Keratinocyte (primary cell): ENCODE results near the gene GPR160. TPM values are rescaled to one million over a fixed set of nuclear protein-coding genes. Genes with fewer than 3 reads are reported as not detected.
"Not testable (repeated sequence)": the region's sequence is repeated elsewhere in the genome, so short reads cannot be mapped to it uniquely, and the experiment has no call there.

Source experiments
- DNase-seq: peaks from one replicate; pipeline ENCODE4 v3.0.0-alpha.2; 2011; ENCODE audit warnings: low read depth, missing footprints, low spot score
- FAIRE-seq: peaks from 2 replicates; lab custom pipeline; 2011; peaks lifted over from hg19 to GRCh38; lab: Jason Lieb, UNC
- H2AFZ ChIP-seq: 2 replicates; pipeline ENCODE4 v1.6.0; 2012; ENCODE audit warnings: low read length, control low read depth, inconsistent platforms; ENCODE audit not compliant: control insufficient read depth
- H3K27ac ChIP-seq: 2 replicates; pipeline ENCODE4 v1.5.1; 2011; ENCODE audit warnings: low read length; ENCODE audit not compliant: control insufficient read depth, insufficient read depth
- H3K27me3 ChIP-seq: 3 replicates; pipeline ENCODE4 v1.6.0; 2011; ENCODE audit warnings: low read length; ENCODE audit not compliant: control insufficient read depth, insufficient read depth; ENCODE audit errors: extremely low read depth
- H3K36me3 ChIP-seq, 2 experiments: 2 replicates in 1 of 2; 3 replicates in 1 of 2; pipeline ENCODE4 v1.5.1; 2011; ENCODE audit warnings: low read length in 2 of 2, mild to moderate bottlenecking in 1 of 2; ENCODE audit not compliant: control insufficient read depth in 2 of 2, insufficient read depth in 2 of 2; ENCODE audit errors: extremely low read depth in 1 of 2
- H3K4me1 ChIP-seq: 3 replicates; pipeline ENCODE4 v1.5.1; 2011; ENCODE audit warnings: low read length; ENCODE audit not compliant: control insufficient read depth, insufficient read depth; ENCODE audit errors: extremely low read depth
- H3K4me2 ChIP-seq: 3 replicates; pipeline ENCODE4 v1.6.0; 2011; ENCODE audit warnings: low read depth, low read length; ENCODE audit not compliant: control insufficient read depth, insufficient read depth; ENCODE audit errors: extremely low read depth
- H3K4me3 ChIP-seq, 3 experiments: fragments of 200-600 bp in 1 of 3; sonication (generic) in 1 of 3; 2 replicates in 2 of 3; 3 replicates in 1 of 3; pipeline ENCODE4 v1.5.1; 2011 to 2016; ENCODE audit warnings: low read length in 3 of 3, mild to moderate bottlenecking in 3 of 3, control low read depth in 2 of 3, inconsistent platforms in 1 of 3, low read depth in 1 of 3, mixed read lengths in 1 of 3, mixed run types in 1 of 3, moderate library complexity in 1 of 3; ENCODE audit not compliant: control insufficient read depth in 2 of 3, insufficient read depth in 2 of 3; ENCODE audit errors: extremely low read depth in 1 of 3
- H3K79me2 ChIP-seq: 2 replicates; pipeline ENCODE4 v1.6.0; 2012; ENCODE audit warnings: low read length; ENCODE audit not compliant: control insufficient read depth, insufficient read depth
- H3K9ac ChIP-seq: 3 replicates; pipeline ENCODE4 v1.6.0; 2011; ENCODE audit warnings: low read length; ENCODE audit not compliant: control insufficient read depth, insufficient read depth; ENCODE audit errors: extremely low read depth
- H3K9me1 ChIP-seq: 3 replicates; pipeline ENCODE4 v1.6.0; 2011; ENCODE audit warnings: low read length; ENCODE audit not compliant: control insufficient read depth, insufficient read depth; ENCODE audit errors: extremely low read depth
- H3K9me3 ChIP-seq: 2 replicates; pipeline ENCODE4 v1.5.1; 2012; ENCODE audit warnings: low read depth, low read length; ENCODE audit not compliant: control insufficient read depth
- H4K20me1 ChIP-seq: 3 replicates; pipeline ENCODE4 v1.6.0; 2011; ENCODE audit warnings: low read length; ENCODE audit not compliant: control insufficient read depth, insufficient read depth; ENCODE audit errors: extremely low read depth
- EZH2 ChIP-seq: IDR thresholded peaks from one replicate; pipeline ENCODE4 v1.6.1; 2012; ENCODE audit warnings: inconsistent platforms, mild to moderate bottlenecking, low read length, moderate library complexity
- dilution Hi-C: fragments of 300-500 bp; cut with MboI; formaldehyde crosslinking; loops from one replicate; pipeline ENCODE4 v1.7.0; 2020; ENCODE audit warnings: low sequenced_read_pairs; ENCODE audit not compliant: extremely low pct_ligation_motif_present
- polyA plus RNA-seq, 5 experiments: library from polyadenylated mRNA; depleted of rRNA in 3 of 5; stranded (reverse) in 3 of 5; stranded (forward) in 1 of 5; unstranded in 1 of 5; fragments of >200 nt; gene quantifications; 1 replicate in 1 of 5; 2 replicates in 3 of 5; 3 replicates in 1 of 5; pipeline versions ENCODE4 v1.2.1 to v1.2.3, GENCODE V29; 2011 to 2012; ENCODE audit warnings: missing spikeins in 2 of 5, low read depth in 1 of 5, low replicate concordance in 1 of 5
- TF ChIP-seq, protein P1 (sequence below), 3 experiments: IDR thresholded peaks in 1 of 3; conservative IDR thresholded peaks in 1 of 3; optimal IDR thresholded peaks in 1 of 3; 2 replicates in 2 of 3; 3 replicates in 1 of 3; pipeline versions ENCODE3 to v1.5.1; 2011; ENCODE audit warnings: low read length in 3 of 3, mild to moderate bottlenecking in 3 of 3, moderate library complexity in 2 of 3, control low read depth in 1 of 3, inconsistent platforms in 1 of 3; ENCODE audit not compliant: insufficient read depth in 2 of 3; ENCODE audit errors: extremely low read depth in 1 of 3

GPR160 gene
- polyA plus RNA-seq, 1 donor (not counting 4 experiments of a cell fraction or from before 2014, with no cell fraction given) = 0.22 TPM

DNA sequence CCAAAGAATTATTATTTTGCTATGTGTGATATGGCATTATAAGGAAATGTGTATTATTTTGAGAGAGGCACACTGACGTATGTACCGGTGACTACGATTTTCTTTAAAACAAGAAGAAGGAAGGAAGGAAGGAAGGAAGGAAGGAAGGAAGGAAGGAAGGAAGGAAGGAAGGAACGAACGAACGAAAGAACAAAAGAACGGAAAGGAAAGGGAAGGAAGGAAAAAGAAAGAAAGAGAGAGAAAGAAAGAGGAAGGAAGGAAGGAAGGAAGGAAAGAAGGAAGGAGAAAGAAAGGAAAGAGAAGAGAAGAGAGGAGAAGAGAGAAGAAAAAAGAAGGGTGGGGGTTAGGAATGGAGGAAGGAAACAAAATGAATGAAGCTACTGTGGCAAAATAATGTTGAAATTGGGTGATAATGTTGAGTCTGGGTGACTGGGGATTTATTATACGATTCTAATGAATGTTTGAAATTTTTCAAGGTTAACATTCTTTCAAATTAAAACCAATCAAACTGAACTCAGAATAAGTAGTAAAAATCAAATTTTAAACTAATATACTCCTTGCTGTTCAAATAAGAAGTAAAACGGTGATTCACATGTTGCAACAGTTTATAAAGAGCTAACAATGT lies 73.5 kb downstream of the GPR160 start:
- Histone ChIP-seq H3K9me1 (no peaks in the 10 kb centered on the region), H3K27me3 (no peaks in the 10 kb centered on the region), H3K9me3 (no peaks in the 10 kb centered on the region), H3K4me2 (no peak overlapping the region), H3K27ac (no peak overlapping the region), H3K4me1 (no peaks in the 10 kb centered on the region), H3K79me2 (no peaks in the 10 kb centered on the region), H3K9ac (no peak overlapping the region), H3K4me3 (no peak overlapping the region), H3K36me3 (peaks cover 2 to 12% of the 10 kb centered on the region in 2 experiments), H4K20me1 (no peaks in the 10 kb centered on the region), H2AFZ (no peak overlapping the region)
- no peak for DNase-seq
- dilution Hi-C loops = no loop called here
- no peak for TF ChIP-seq EZH2
- TF ChIP-seq, protein P1, sequence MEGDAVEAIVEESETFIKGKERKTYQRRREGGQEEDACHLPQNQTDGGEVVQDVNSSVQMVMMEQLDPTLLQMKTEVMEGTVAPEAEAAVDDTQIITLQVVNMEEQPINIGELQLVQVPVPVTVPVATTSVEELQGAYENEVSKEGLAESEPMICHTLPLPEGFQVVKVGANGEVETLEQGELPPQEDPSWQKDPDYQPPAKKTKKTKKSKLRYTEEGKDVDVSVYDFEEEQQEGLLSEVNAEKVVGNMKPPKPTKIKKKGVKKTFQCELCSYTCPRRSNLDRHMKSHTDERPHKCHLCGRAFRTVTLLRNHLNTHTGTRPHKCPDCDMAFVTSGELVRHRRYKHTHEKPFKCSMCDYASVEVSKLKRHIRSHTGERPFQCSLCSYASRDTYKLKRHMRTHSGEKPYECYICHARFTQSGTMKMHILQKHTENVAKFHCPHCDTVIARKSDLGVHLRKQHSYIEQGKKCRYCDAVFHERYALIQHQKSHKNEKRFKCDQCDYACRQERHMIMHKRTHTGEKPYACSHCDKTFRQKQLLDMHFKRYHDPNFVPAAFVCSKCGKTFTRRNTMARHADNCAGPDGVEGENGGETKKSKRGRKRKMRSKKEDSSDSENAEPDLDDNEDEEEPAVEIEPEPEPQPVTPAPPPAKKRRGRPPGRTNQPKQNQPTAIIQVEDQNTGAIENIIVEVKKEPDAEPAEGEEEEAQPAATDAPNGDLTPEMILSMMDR (optimal IDR thresholded peaks at IDR 0.05 in 1 of 3, IDR thresholded peaks at IDR 0.05 in 1 of 3, conservative IDR thresholded peaks at IDR 0.05 in 1 of 3; ENCODE audit: extremely low read depth in 1 of 3, insufficient read depth in 2 of 3, low read length in 3 of 3) = no peak
- no peak for FAIRE-seq

DNA sequence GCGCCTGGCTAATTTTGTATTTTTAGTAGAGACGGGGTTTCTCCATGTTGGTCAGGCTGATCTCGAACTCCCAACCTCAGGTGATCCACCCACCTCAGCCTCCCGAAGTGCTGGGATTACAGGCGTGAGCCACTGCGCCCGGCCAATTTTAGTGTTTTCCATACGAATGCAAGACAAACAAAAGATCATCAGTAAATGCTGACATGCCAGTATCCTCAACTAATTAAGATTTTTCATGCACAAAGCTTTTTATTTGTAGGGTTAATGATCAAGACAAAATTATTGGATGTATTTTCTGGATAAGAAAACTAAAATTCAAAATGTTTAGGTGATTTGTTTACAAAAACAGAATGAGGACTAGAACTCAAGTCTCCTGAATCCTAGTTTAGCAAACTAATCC lies 76.4 kb downstream of the GPR160 start:
- H2AFZ ChIP-seq, DNase-seq, H3K9me3 ChIP-seq, dilution Hi-C loops, H3K27me3 ChIP-seq, FAIRE-seq, H3K27ac ChIP-seq, H3K79me2 ChIP-seq, H4K20me1 ChIP-seq, H3K9ac ChIP-seq, H3K4me2 ChIP-seq, H3K4me3 ChIP-seq, H3K4me1 ChIP-seq, H3K9me1 ChIP-seq: not testable (repeated sequence)
- H3K36me3 ChIP-seq = peaks cover 4 to 14% of the 10 kb centered on the region in 2 experiments

DNA sequence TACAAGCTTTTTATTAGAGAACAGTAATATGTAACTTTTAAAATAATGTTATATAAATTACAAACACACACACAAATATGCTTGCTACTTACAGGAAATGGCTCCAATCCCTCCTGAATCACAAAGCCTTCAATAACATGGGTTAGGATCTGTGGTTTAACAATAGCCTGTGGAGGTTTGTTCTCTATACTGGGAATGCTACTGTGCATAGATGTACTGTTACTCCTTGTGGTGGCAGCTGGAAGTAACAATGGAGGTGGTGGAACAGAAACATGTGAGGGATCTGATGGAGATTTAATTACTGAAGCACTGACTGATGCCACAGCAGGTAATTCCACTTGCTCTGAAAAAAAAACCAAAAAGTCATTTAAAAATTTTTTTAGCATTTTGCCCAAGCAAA lies 79.3 kb downstream of the GPR160 start:
- Histone ChIP-seq H3K4me1 (no peaks in the 10 kb centered on the region), H3K9ac (no peak overlapping the region), H3K27ac (no peak overlapping the region), H2AFZ (no peak overlapping the region), H4K20me1 (no peaks in the 10 kb centered on the region), H3K4me3 (no peak overlapping the region), H3K9me1 (no peaks in the 10 kb centered on the region), H3K79me2 (no peaks in the 10 kb centered on the region), H3K27me3 (no peaks in the 10 kb centered on the region), H3K4me2 (no peak overlapping the region), H3K9me3 (no peaks in the 10 kb centered on the region), H3K36me3 (peaks cover 5 to 23% of the 10 kb centered on the region in 2 experiments)
- dilution Hi-C loops = no loop called here
- no peak for TF ChIP-seq EZH2
- TF ChIP-seq, protein P1 (optimal IDR thresholded peaks at IDR 0.05 in 1 of 3, IDR thresholded peaks at IDR 0.05 in 1 of 3, conservative IDR thresholded peaks at IDR 0.05 in 1 of 3; ENCODE audit: extremely low read depth in 1 of 3, insufficient read depth in 2 of 3, low read length in 3 of 3) = peak in 1 of 3 experiments; percentile 10
- DNase-seq (no peak), FAIRE-seq (no peak)
